ENCODE measurements around the gene MEGF6.

The MEGF6 gene

DNA sequence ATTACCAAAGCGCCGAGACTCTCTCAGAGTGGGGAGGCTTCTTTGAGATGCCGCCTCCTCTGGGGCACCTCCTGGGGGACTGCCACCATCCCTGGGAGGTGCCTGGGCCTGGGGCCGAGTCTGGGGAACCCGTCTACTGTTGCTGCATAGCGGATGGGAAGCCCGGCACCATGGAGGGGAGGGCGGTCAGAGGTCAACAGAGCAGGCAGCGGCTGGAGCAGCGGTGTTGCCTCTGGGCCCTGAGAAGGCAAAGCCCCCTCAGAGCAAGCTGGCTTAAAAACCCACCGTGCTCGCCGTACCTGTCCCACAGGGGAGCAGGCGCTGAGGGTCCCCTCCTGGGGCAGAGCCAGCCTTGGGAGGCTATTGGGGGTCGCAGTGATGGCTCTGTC is 94.8 kb downstream of the MEGF6 start:
- Histone ChIP-seq H3K4me1 (ENCODE audit: control insufficient read depth, low read length) (peaks cover 23% of the 10 kb centered on the region), H3K36me3 (ENCODE audit: control insufficient read depth, low read length) (no peaks in the 10 kb centered on the region), H3F3A (ENCODE audit: control insufficient read depth, insufficient read depth) (no peaks in the 10 kb centered on the region), H3K4me3 (ENCODE audit: low read length) (no peak overlapping the region), H3K9me2 (replicated peaks; ENCODE audit: control insufficient read depth, low read length) (no peaks in the 10 kb centered on the region), H4K20me1 (ENCODE audit: control insufficient read depth, insufficient read depth, low read depth, low read length) (no peaks in the 10 kb centered on the region), H3K79me2 (ENCODE audit: control insufficient read depth, low read length) (no peaks in the 10 kb centered on the region), H3K27ac (ENCODE audit: low read depth, low read length) (no peak overlapping the region), H3K27me3 (ENCODE audit: control insufficient read depth, low read length) (no peaks in the 10 kb centered on the region), H3K9me3 (ENCODE audit: control insufficient read depth, insufficient read depth, low read length) (peaks cover 7% of the 10 kb centered on the region; the same call in 1 of the 2 replicates), H3K4me2 (ENCODE audit: low read length) (no peak overlapping the region)
- TF ChIP-seq, protein P1, sequence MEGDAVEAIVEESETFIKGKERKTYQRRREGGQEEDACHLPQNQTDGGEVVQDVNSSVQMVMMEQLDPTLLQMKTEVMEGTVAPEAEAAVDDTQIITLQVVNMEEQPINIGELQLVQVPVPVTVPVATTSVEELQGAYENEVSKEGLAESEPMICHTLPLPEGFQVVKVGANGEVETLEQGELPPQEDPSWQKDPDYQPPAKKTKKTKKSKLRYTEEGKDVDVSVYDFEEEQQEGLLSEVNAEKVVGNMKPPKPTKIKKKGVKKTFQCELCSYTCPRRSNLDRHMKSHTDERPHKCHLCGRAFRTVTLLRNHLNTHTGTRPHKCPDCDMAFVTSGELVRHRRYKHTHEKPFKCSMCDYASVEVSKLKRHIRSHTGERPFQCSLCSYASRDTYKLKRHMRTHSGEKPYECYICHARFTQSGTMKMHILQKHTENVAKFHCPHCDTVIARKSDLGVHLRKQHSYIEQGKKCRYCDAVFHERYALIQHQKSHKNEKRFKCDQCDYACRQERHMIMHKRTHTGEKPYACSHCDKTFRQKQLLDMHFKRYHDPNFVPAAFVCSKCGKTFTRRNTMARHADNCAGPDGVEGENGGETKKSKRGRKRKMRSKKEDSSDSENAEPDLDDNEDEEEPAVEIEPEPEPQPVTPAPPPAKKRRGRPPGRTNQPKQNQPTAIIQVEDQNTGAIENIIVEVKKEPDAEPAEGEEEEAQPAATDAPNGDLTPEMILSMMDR (IDR thresholded peaks at IDR 0.05; ENCODE audit: low read depth, low read length, poor library complexity, severe bottlenecking) = no peak
- TF ChIP-seq EZH2phosphoT487 (IDR thresholded peaks at IDR 0.05; ENCODE audit: borderline replicate concordance, low read length) = no peak

DNA sequence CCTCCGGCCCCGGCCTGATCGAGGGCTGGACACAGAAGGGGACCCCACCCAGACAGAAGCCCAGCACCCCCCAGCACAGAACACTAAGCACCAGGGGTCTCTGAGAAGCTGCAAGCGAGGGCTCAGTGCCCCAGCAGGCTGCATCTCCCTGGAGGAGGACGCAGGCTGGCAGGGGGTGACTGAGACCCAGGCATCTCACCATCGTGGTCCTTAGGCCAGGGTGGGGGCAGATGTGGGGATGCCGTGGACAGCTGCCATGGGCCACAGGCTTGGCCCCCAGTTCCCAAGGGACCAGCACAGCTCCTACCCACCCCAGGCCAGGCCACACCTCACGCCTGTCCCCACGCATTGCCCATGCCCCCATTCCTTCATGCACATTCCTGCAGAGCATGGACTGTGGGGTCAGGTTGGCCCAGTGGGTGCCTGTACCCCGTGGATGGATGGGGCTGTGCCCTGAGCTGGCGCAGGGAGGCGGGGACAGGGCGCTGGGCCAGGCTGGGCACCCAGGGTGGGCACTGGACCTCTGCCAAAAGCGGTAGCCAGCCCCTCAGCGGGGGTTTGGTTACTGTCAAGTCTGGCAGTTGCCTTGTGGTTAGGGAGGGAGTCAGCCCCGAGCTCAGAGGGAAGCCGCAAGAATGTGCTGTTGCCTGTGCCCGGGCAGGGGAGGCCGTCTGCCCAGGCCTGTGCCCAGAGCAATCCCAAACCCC is 95.4 kb downstream of the MEGF6 start:
- H3K79me2 ChIP-seq (ENCODE audit: control insufficient read depth, low read length) = no peaks in the 10 kb centered on the region
- no peaks in the 10 kb centered on the region for H3K36me3 ChIP-seq (ENCODE audit: control insufficient read depth, low read length)
- H3K27ac ChIP-seq (ENCODE audit: low read depth, low read length) = no peak overlapping the region
- TF ChIP-seq, protein P1 (IDR thresholded peaks at IDR 0.05; ENCODE audit: low read depth, low read length, poor library complexity, severe bottlenecking) = no peak
- TF ChIP-seq EZH2phosphoT487 (IDR thresholded peaks at IDR 0.05; ENCODE audit: borderline replicate concordance, low read length) = no peak
- no peaks in the 10 kb centered on the region for H3K9me2 ChIP-seq (replicated peaks; ENCODE audit: control insufficient read depth, low read length)
- H3K9me3 ChIP-seq (ENCODE audit: control insufficient read depth, insufficient read depth, low read length) = peaks cover 7% of the 10 kb centered on the region; the same call in 1 of the 2 replicates
- H3K27me3 ChIP-seq (ENCODE audit: control insufficient read depth, low read length) = no peaks in the 10 kb centered on the region
- H4K20me1 ChIP-seq (ENCODE audit: control insufficient read depth, insufficient read depth, low read depth, low read length) = no peaks in the 10 kb centered on the region
- H3K4me1 ChIP-seq (ENCODE audit: control insufficient read depth, low read length) = peaks cover 23% of the 10 kb centered on the region
- no peak overlapping the region for H3K4me3 ChIP-seq (ENCODE audit: low read length)
- H3F3A ChIP-seq (ENCODE audit: control insufficient read depth, insufficient read depth) = no peaks in the 10 kb centered on the region
- no peak overlapping the region for H3K4me2 ChIP-seq (ENCODE audit: low read length)

DNA sequence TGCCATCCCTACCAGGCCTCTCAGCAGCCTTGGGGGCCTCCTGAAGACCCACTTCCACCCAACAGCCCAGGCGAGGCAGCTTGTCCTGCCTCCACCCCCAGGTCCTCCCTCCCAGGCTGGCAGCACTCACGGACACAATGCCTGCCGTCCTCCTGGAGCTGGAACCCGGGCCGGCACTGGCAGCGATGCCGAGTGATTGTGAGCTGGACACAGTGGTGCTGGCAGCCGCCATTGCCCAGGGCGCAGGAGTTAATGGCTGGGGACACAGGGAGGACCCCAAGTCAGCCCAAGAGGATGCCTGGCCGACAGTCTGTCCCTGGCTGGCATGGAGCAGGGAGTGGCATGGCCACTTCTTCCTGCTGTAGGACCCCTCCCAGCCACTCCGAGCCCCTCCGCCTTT is 96.0 kb downstream of the MEGF6 start:
- H3K9me3 ChIP-seq (ENCODE audit: control insufficient read depth, insufficient read depth, low read length) = peaks cover 7% of the 10 kb centered on the region; the same call in 1 of the 2 replicates
- no peak overlapping the region for H3K4me3 ChIP-seq (ENCODE audit: low read length)
- H3K4me1 ChIP-seq (ENCODE audit: control insufficient read depth, low read length) = peaks cover 23% of the 10 kb centered on the region
- no peaks in the 10 kb centered on the region for H4K20me1 ChIP-seq (ENCODE audit: control insufficient read depth, insufficient read depth, low read depth, low read length)
- no peak overlapping the region for H3K4me2 ChIP-seq (ENCODE audit: low read length)
- no peaks in the 10 kb centered on the region for H3K79me2 ChIP-seq (ENCODE audit: control insufficient read depth, low read length)
- H3K9me2 ChIP-seq (replicated peaks; ENCODE audit: control insufficient read depth, low read length) = no peaks in the 10 kb centered on the region
- no peaks in the 10 kb centered on the region for H3F3A ChIP-seq (ENCODE audit: control insufficient read depth, insufficient read depth)
- TF ChIP-seq, protein P1 (IDR thresholded peaks at IDR 0.05; ENCODE audit: low read depth, low read length, poor library complexity, severe bottlenecking) = no peak
- TF ChIP-seq EZH2phosphoT487 (IDR thresholded peaks at IDR 0.05; ENCODE audit: borderline replicate concordance, low read length) = no peak
- H3K36me3 ChIP-seq (ENCODE audit: control insufficient read depth, low read length) = no peaks in the 10 kb centered on the region
- H3K27me3 ChIP-seq (ENCODE audit: control insufficient read depth, low read length) = no peaks in the 10 kb centered on the region
- no peak overlapping the region for H3K27ac ChIP-seq (ENCODE audit: low read depth, low read length)
